Gastrocnemius medialis (tissue), 4 donors: ENCODE data around the gene RIPOR3.

Source experiments
- CTCF ChIP-seq, 5 experiments: fragments of 450-650 bp in 3 of 5; fragments of 200-600 bp in 2 of 5; sonication (generic) in 2 of 5; IDR thresholded peaks in 4 of 5; conservative IDR thresholded peaks in 1 of 5; 1 replicate in 4 of 5; 2 replicates in 1 of 5; pipeline ENCODE4 v1.5.1; 2016 to 2019; ENCODE audit warnings: antibody characterized with exemption in 5 of 5, mild to moderate bottlenecking in 3 of 5, moderate library complexity in 3 of 5
- POLR2A ChIP-seq, 2 donors: fragments of 450-650 bp; IDR thresholded peaks; one replicate each; pipeline ENCODE4 v1.6.1; 2017; ENCODE audit warnings: antibody characterized with exemption in 2 of 2, mild to moderate bottlenecking in 2 of 2, moderate library complexity in 2 of 2

- TF ChIP-seq CTCF (IDR thresholded peaks at IDR 0.05 in 4 of 5, conservative IDR thresholded peaks at IDR 0.05 in 1 of 5) (no peak), POLR2A (IDR thresholded peaks at IDR 0.05) (no peak)
Measured at GRCh38 chr20:50628332-50628731, 63.0 kb downstream of the RIPOR3 start.
